ENCODE measurements around the gene NFIX.

Gene NFIX

GRCh38 chr19:12984143-12984627, 11.1 kb upstream of the NFIX start:
- H3K4me3 ChIP-seq (ENCODE audit: low read length), result no peak overlapping the region
- H3K36me3 ChIP-seq (ENCODE audit: insufficient read depth, low read depth, low read length), result no peaks in the 10 kb centered on the region
- H3K9ac ChIP-seq (ENCODE audit: low read depth, low read length), result no peak overlapping the region
- H3K9me3 ChIP-seq (ENCODE audit: insufficient read depth, low read depth, low read length), result no peaks in the 10 kb centered on the region
- H3K27ac ChIP-seq (ENCODE audit: low read length), result no peak overlapping the region
- H3K4me1 ChIP-seq (ENCODE audit: insufficient read depth, low read length), result no peaks in the 10 kb centered on the region; the same call in 1 of the 2 replicates
- H3K27me3 ChIP-seq (ENCODE audit: insufficient read depth, low read length), result peaks cover 76% of the 10 kb centered on the region

- Histone ChIP-seq H3K4me1 (ENCODE audit: insufficient read depth, low read length) (no peaks in the 10 kb centered on the region; the same call in 1 of the 2 replicates), H3K9ac (ENCODE audit: low read depth, low read length) (no peak overlapping the region), H3K9me3 (ENCODE audit: insufficient read depth, low read depth, low read length) (no peaks in the 10 kb centered on the region), H3K4me3 (ENCODE audit: low read length) (no peak overlapping the region), H3K27ac (ENCODE audit: low read length) (no peak overlapping the region), H3K27me3 (ENCODE audit: insufficient read depth, low read length) (peaks cover 81% of the 10 kb centered on the region), H3K36me3 (ENCODE audit: insufficient read depth, low read depth, low read length) (no peaks in the 10 kb centered on the region)
Measured at GRCh38 chr19:12984683-12985048, 10.6 kb upstream of the NFIX start.

- peaks cover 86% of the 10 kb centered on the region for H3K27me3 ChIP-seq (ENCODE audit: insufficient read depth, low read length)
- no peaks in the 10 kb centered on the region for H3K9me3 ChIP-seq (ENCODE audit: insufficient read depth, low read depth, low read length)
- H3K4me1 ChIP-seq (ENCODE audit: insufficient read depth, low read length), result no peaks in the 10 kb centered on the region; the same call in 1 of the 2 replicates
- no peak overlapping the region for H3K27ac ChIP-seq (ENCODE audit: low read length)
- H3K4me3 ChIP-seq (ENCODE audit: low read length), result no peak overlapping the region
- no peak overlapping the region for H3K9ac ChIP-seq (ENCODE audit: low read depth, low read length)
- no peaks in the 10 kb centered on the region for H3K36me3 ChIP-seq (ENCODE audit: insufficient read depth, low read depth, low read length)
Measured at GRCh38 chr19:12985049-12985776, 10.1 kb upstream of the NFIX start.

- Histone ChIP-seq H3K9ac (ENCODE audit: low read depth, low read length) (no peak overlapping the region), H3K9me3 (ENCODE audit: insufficient read depth, low read depth, low read length) (no peaks in the 10 kb centered on the region), H3K27me3 (ENCODE audit: insufficient read depth, low read length) (peaks cover 94% of the 10 kb centered on the region), H3K27ac (ENCODE audit: low read length) (no peak overlapping the region), H3K36me3 (ENCODE audit: insufficient read depth, low read depth, low read length) (no peaks in the 10 kb centered on the region), H3K4me1 (ENCODE audit: insufficient read depth, low read length) (no peaks in the 10 kb centered on the region; the same call in 1 of the 2 replicates), H3K4me3 (ENCODE audit: low read length) (no peak overlapping the region)
Measured at GRCh38 chr19:12986726-12987125, 8.5 kb upstream of the NFIX start.

- no peak overlapping the region for H3K27ac ChIP-seq (ENCODE audit: low read length)
Measured at GRCh38 chr19:12987190-12987589, 8.1 kb upstream of the NFIX start.

GRCh38 chr19:12987781-12988180, 7.5 kb upstream of the NFIX start:
- H3K4me3 ChIP-seq (ENCODE audit: low read length), result no peak overlapping the region
- no peak overlapping the region for H3K9ac ChIP-seq (ENCODE audit: low read depth, low read length)
- no peaks in the 10 kb centered on the region for H3K9me3 ChIP-seq (ENCODE audit: insufficient read depth, low read depth, low read length)
- no peaks in the 10 kb centered on the region; the same call in 1 of the 2 replicates for H3K4me1 ChIP-seq (ENCODE audit: insufficient read depth, low read length)
- H3K27ac ChIP-seq (ENCODE audit: low read length), result no peak overlapping the region
- H3K36me3 ChIP-seq (ENCODE audit: insufficient read depth, low read depth, low read length), result no peaks in the 10 kb centered on the region
- peaks cover 94% of the 10 kb centered on the region for H3K27me3 ChIP-seq (ENCODE audit: insufficient read depth, low read length)

More at GRCh38 chr19:12987190-12987589, 8.1 kb upstream of the NFIX start:
- Histone ChIP-seq H3K4me3 (ENCODE audit: low read length) (no peak overlapping the region), H3K4me1 (ENCODE audit: insufficient read depth, low read length) (no peaks in the 10 kb centered on the region; the same call in 1 of the 2 replicates), H3K36me3 (ENCODE audit: insufficient read depth, low read depth, low read length) (no peaks in the 10 kb centered on the region), H3K27me3 (ENCODE audit: insufficient read depth, low read length) (peaks cover 94% of the 10 kb centered on the region), H3K9me3 (ENCODE audit: insufficient read depth, low read depth, low read length) (no peaks in the 10 kb centered on the region), H3K9ac (ENCODE audit: low read depth, low read length) (no peak overlapping the region)

- no peak overlapping the region for H3K27ac ChIP-seq (ENCODE audit: low read length)
- no peaks in the 10 kb centered on the region for H3K36me3 ChIP-seq (ENCODE audit: insufficient read depth, low read depth, low read length)
- H3K4me1 ChIP-seq (ENCODE audit: insufficient read depth, low read length), result no peaks in the 10 kb centered on the region; the same call in 1 of the 2 replicates
- no peak overlapping the region for H3K4me3 ChIP-seq (ENCODE audit: low read length)
- H3K27me3 ChIP-seq (ENCODE audit: insufficient read depth, low read length), result peaks cover 94% of the 10 kb centered on the region
- H3K9me3 ChIP-seq (ENCODE audit: insufficient read depth, low read depth, low read length), result no peaks in the 10 kb centered on the region
- H3K9ac ChIP-seq (ENCODE audit: low read depth, low read length), result no peak overlapping the region
Measured at GRCh38 chr19:12990431-12990830, 4.8 kb upstream of the NFIX start.

GRCh38 chr19:12990853-12991252, 4.4 kb upstream of the NFIX start:
- Histone ChIP-seq H3K27ac (ENCODE audit: low read length) (no peak overlapping the region), H3K27me3 (ENCODE audit: insufficient read depth, low read length) (peaks cover 91% of the 10 kb centered on the region), H3K36me3 (ENCODE audit: insufficient read depth, low read depth, low read length) (no peaks in the 10 kb centered on the region), H3K4me3 (ENCODE audit: low read length) (no peak overlapping the region), H3K4me1 (ENCODE audit: insufficient read depth, low read length) (no peaks in the 10 kb centered on the region), H3K9me3 (ENCODE audit: insufficient read depth, low read depth, low read length) (no peaks in the 10 kb centered on the region), H3K9ac (ENCODE audit: low read depth, low read length) (no peak overlapping the region)

GRCh38 chr19:12991296-12991695, 4.0 kb upstream of the NFIX start:
- H3K27me3 ChIP-seq (ENCODE audit: insufficient read depth, low read length), result peaks cover 91% of the 10 kb centered on the region
- no peaks in the 10 kb centered on the region for H3K36me3 ChIP-seq (ENCODE audit: insufficient read depth, low read depth, low read length)
- no peak overlapping the region for H3K27ac ChIP-seq (ENCODE audit: low read length)
- H3K4me1 ChIP-seq (ENCODE audit: insufficient read depth, low read length), result no peaks in the 10 kb centered on the region
- no peaks in the 10 kb centered on the region for H3K9me3 ChIP-seq (ENCODE audit: insufficient read depth, low read depth, low read length)
- no peak overlapping the region for H3K4me3 ChIP-seq (ENCODE audit: low read length)
- H3K9ac ChIP-seq (ENCODE audit: low read depth, low read length), result no peak overlapping the region

- Histone ChIP-seq H3K4me3 (ENCODE audit: low read length) (no peak overlapping the region), H3K9ac (ENCODE audit: low read depth, low read length) (no peak overlapping the region), H3K9me3 (ENCODE audit: insufficient read depth, low read depth, low read length) (no peaks in the 10 kb centered on the region), H3K36me3 (ENCODE audit: insufficient read depth, low read depth, low read length) (no peaks in the 10 kb centered on the region), H3K27ac (ENCODE audit: low read length) (no peak overlapping the region), H3K27me3 (ENCODE audit: insufficient read depth, low read length) (peaks cover 91% of the 10 kb centered on the region), H3K4me1 (ENCODE audit: insufficient read depth, low read length) (no peaks in the 10 kb centered on the region)
Measured at GRCh38 chr19:12992729-12993128, 2.5 kb upstream of the NFIX start.

- no peak overlapping the region for H3K9ac ChIP-seq (ENCODE audit: low read depth, low read length)
- H3K36me3 ChIP-seq (ENCODE audit: insufficient read depth, low read depth, low read length), result no peaks in the 10 kb centered on the region
- H3K27me3 ChIP-seq (ENCODE audit: insufficient read depth, low read length), result peaks cover 91% of the 10 kb centered on the region
- no peaks in the 10 kb centered on the region for H3K9me3 ChIP-seq (ENCODE audit: insufficient read depth, low read depth, low read length)
- no peak overlapping the region for H3K27ac ChIP-seq (ENCODE audit: low read length)
- no peaks in the 10 kb centered on the region for H3K4me1 ChIP-seq (ENCODE audit: insufficient read depth, low read length)
- H3K4me3 ChIP-seq (ENCODE audit: low read length), result no peak overlapping the region
Measured at GRCh38 chr19:12993562-12993961, 1.7 kb upstream of the NFIX start.

GRCh38 chr19:12995596-12996405, 526 bp downstream of the NFIX start:
- H3K4me1 ChIP-seq (ENCODE audit: insufficient read depth, low read length), result no peaks in the 10 kb centered on the region
- H3K36me3 ChIP-seq (ENCODE audit: insufficient read depth, low read depth, low read length), result no peaks in the 10 kb centered on the region
- H3K4me3 ChIP-seq (ENCODE audit: low read length), result no peak overlapping the region
- peaks cover 95% of the 10 kb centered on the region for H3K27me3 ChIP-seq (ENCODE audit: insufficient read depth, low read length)
- H3K9ac ChIP-seq (ENCODE audit: low read depth, low read length), result no peak overlapping the region
- no peaks in the 10 kb centered on the region for H3K9me3 ChIP-seq (ENCODE audit: insufficient read depth, low read depth, low read length)
- no peak overlapping the region for H3K27ac ChIP-seq (ENCODE audit: low read length)

Measured in iPS-20b (cell line).